A549 (cell line): Measurements from ENCODE around the gene SCN2B. TPM values are rescaled to one million over a fixed set of nuclear protein-coding genes. Genes with fewer than 3 reads are reported as not detected.

ENCODE experiments used
- ATAC-seq, 2 experiments: fragments of 200-7000 bp in 1 of 2; fragments of >200 bp in 1 of 2; cut with Nextera tagmentation in 1 of 2; cut with Tn5 transposase in 1 of 2; 3 replicates each; pipeline versions ENCODE4 v1.8.0 to v1.9.1; 2018 to 2020; ENCODE audit warnings: mild to moderate bottlenecking in 1 of 2, moderate library complexity in 1 of 2
- CTCF ChIA-PET: fragments of 300-600 bp; sonication (Branson Sonifier 250); formaldehyde crosslinking; extraction: SDS; loops from one replicate; lab custom pipeline; 2021; ENCODE audit warnings: antibody characterized with exemption, inconsistent platforms; lab: Yijun Ruan, JAX
- POLR2A ChIA-PET: fragments of 350-600 bp; formaldehyde crosslinking; extraction: SDS; loops from one replicate; lab custom pipeline; 2021; ENCODE audit warnings: antibody characterized with exemption, inconsistent platforms; lab: Yijun Ruan, JAX
- DNase-seq, 2 experiments: peaks; one replicate each; pipeline versions ENCODE4 v3.0.0 to v3.0.0-alpha.2; 2011 to 2016; ENCODE audit warnings: low read depth in 1 of 2, low spot score in 1 of 2
- FAIRE-seq: peaks from 2 replicates; lab custom pipeline; 2011; peaks lifted over from hg19 to GRCh38; lab: Jason Lieb, UNC
- H3K27ac ChIP-seq, 2 experiments: fragments of >200 bp; sonication (Bioruptor Twin); formaldehyde crosslinking; 3 replicates each; pipeline ENCODE4 v1.5.1; 2016 to 2017
- H3K4me1 ChIP-seq: fragments of >200 bp; sonication (Bioruptor Twin); formaldehyde crosslinking; 3 replicates; pipeline ENCODE4 v1.6.1; 2016
- H3K4me2 ChIP-seq: fragments of >200 bp; sonication (Bioruptor Twin); formaldehyde crosslinking; 3 replicates; pipeline ENCODE4 v1.6.1; 2016
- H3K4me3 ChIP-seq: fragments of >200 bp; sonication (Bioruptor Twin); formaldehyde crosslinking; 3 replicates; pipeline ENCODE4 v1.5.1; 2016
- H3K9me3 ChIP-seq: fragments of >200 bp; sonication (Bioruptor Twin); formaldehyde crosslinking; 3 replicates; pipeline ENCODE4 v1.6.1; 2016
- CBX2 ChIP-seq: fragments of 200-600 bp; sonication (generic); IDR thresholded peaks from 2 replicates; pipeline ENCODE4 v1.6.1; 2016; ENCODE audit warnings: low read depth, mild to moderate bottlenecking, borderline replicate concordance
- CBX8 ChIP-seq: fragments of 200-600 bp; sonication (generic); IDR thresholded peaks from 2 replicates; pipeline ENCODE4 v1.6.1; 2016
- CEBPB ChIP-seq, 2 experiments: fragments of >200 bp in 1 of 2; sonication (Bioruptor Twin) in 1 of 2; formaldehyde crosslinking in 1 of 2; IDR thresholded peaks; 2 replicates each; pipeline ENCODE4 v1.6.1; 2012 to 2016
- CHD2 ChIP-seq: fragments of 150-350 bp; IDR thresholded peaks from 2 replicates; pipeline ENCODE4 v1.6.1; 2014; ENCODE audit warnings: low read length; ENCODE audit not compliant: partially characterized antibody
- CHD4 ChIP-seq: fragments of 200-600 bp; sonication (generic); IDR thresholded peaks from 2 replicates; pipeline ENCODE4 v1.6.1; 2016; ENCODE audit warnings: antibody characterized with exemption, mild to moderate bottlenecking, borderline replicate concordance
- EHMT2 ChIP-seq: fragments of 200-600 bp; sonication (generic); IDR thresholded peaks from 2 replicates; pipeline ENCODE4 v1.6.1; 2016; ENCODE audit warnings: antibody characterized with exemption, low read depth, mild to moderate bottlenecking, moderate library complexity
- GATA3 ChIP-seq: IDR thresholded peaks from 2 replicates; pipeline ENCODE4 v1.6.1; 2012; ENCODE audit warnings: borderline replicate concordance
- HDAC2 ChIP-seq: fragments of 200-600 bp; sonication (generic); IDR thresholded peaks from 2 replicates; pipeline ENCODE4 v1.6.1; 2016
- HOXB13 ChIP-seq: fragments of 250-450 bp; sonication (Bioruptor Pico); IDR thresholded peaks from 2 replicates; pipeline ENCODE4 v1.5.0; 2020; ENCODE audit warnings: low read depth, mild to moderate bottlenecking, moderate library complexity
- HOXB5 ChIP-seq: fragments of 250-450 bp; sonication (Bioruptor Pico); IDR thresholded peaks from 2 replicates; pipeline ENCODE4 v1.5.0; 2020; ENCODE audit warnings: mild to moderate bottlenecking, moderate library complexity
- JUN ChIP-seq, 2 experiments: fragments of >200 bp; sonication (Bioruptor Twin); formaldehyde crosslinking; IDR thresholded peaks; 2 replicates in 1 of 2; 3 replicates in 1 of 2; pipeline ENCODE4 v1.6.1; 2016 to 2017
- MAFK ChIP-seq: fragments of 450-650 bp; IDR thresholded peaks from 2 replicates; pipeline ENCODE4 v1.6.1; 2014; ENCODE audit not compliant: partially characterized antibody
- NPAS2 ChIP-seq: fragments of 250-450 bp; sonication (Bioruptor Pico); IDR thresholded peaks from 2 replicates; pipeline ENCODE4 v1.8.0; 2022; ENCODE audit warnings: mild to moderate bottlenecking, moderate library complexity, borderline replicate concordance
- PHF8 ChIP-seq: fragments of 200-600 bp; sonication (generic); IDR thresholded peaks from 2 replicates; pipeline ENCODE4 v1.6.1; 2016; ENCODE audit warnings: low read depth, mild to moderate bottlenecking, antibody characterized with exemption, moderate library complexity, borderline replicate concordance
- POLR2A ChIP-seq: IDR thresholded peaks from 2 replicates; pipeline ENCODE4 v1.6.1; 2012; ENCODE audit warnings: mild to moderate bottlenecking, low read length
- RARB ChIP-seq: fragments of 250-450 bp; sonication (Bioruptor Pico); IDR thresholded peaks from 2 replicates; pipeline ENCODE4 v1.8.0; 2021; ENCODE audit warnings: mild to moderate bottlenecking, moderate library complexity
- RNF2 ChIP-seq: fragments of 200-600 bp; sonication (generic); IDR thresholded peaks from 2 replicates; pipeline ENCODE4 v1.6.1; 2016; ENCODE audit warnings: low read depth, mild to moderate bottlenecking, antibody characterized with exemption, moderate library complexity, borderline replicate concordance
- TFCP2L1 ChIP-seq: fragments of 250-450 bp; sonication (Bioruptor Pico); IDR thresholded peaks from 2 replicates; pipeline ENCODE4 v1.5.0; 2021; ENCODE audit warnings: mild to moderate bottlenecking
- ZSCAN20 ChIP-seq: fragments of 250-450 bp; sonication (Bioruptor Pico); IDR thresholded peaks from 2 replicates; pipeline ENCODE4 v1.8.0; 2022; ENCODE audit warnings: mild to moderate bottlenecking, moderate library complexity
- WGBS: methylation state at CpG from one replicate; pipeline ENCODE4 v1.1.6; 2017; ENCODE audit errors: missing lambda C conversion rate; 5-methylcytosine and 5-hydroxymethylcytosine counted together
- polyA plus RNA-seq, 4 experiments: library from polyadenylated mRNA; depleted of rRNA in 3 of 4; stranded (reverse); fragments of >200 nt; fragmentation: RNase III in 1 of 4; extraction: RNeasy Plus Mini Kit Qiagen cat#74134 plus additional on column Dnase treatment in 1 of 4; gene quantifications; 2 replicates in 3 of 4; 3 replicates in 1 of 4; pipeline ENCODE4 v1.2.3, GENCODE V29; 2011 to 2017
- TF ChIP-seq, protein P1 (sequence below): fragments of 450-650 bp; IDR thresholded peaks from 2 replicates; pipeline ENCODE4 v1.6.1; 2014; ENCODE audit warnings: antibody characterized with exemption
- TF ChIP-seq, protein P2 (sequence below): fragments of 150-350 bp; IDR thresholded peaks from 2 replicates; pipeline ENCODE4 v1.6.1; 2014; ENCODE audit warnings: low read depth, mild to moderate bottlenecking, low read length
- TF ChIP-seq, protein P3 (sequence below): fragments of >200 bp; sonication (Bioruptor Twin); formaldehyde crosslinking; IDR thresholded peaks from 3 replicates; pipeline ENCODE4 v1.6.1; 2016

SCN2B gene
- polyA plus RNA-seq, 2 of the 4 experiments (the other 2 are of a cell fraction) = not detected

DNA sequence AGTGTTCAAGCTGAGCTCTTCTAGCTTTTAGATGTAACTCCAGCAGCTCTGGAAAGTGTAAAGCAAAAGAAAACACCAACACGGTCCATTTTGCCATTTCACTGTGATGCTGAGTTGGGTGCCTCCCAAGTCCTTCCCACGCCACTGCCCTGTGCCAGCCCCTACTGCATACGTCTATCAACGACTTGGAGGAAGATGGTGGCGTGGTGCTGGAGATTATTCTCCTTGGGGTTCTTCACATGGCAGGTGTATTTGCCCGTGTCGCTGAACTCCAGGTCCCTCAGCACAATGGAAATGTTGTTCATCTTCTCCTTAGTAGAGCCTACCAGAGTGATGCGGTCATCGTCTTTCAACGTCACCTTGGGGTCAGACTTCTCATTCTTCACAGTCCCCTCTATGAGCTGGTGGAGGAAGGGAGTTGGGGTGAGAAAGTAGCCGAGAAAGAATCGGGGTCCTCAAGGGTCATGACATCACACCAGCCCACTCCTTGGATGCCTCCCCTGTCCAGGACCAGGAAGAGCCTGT, 32.7 kb downstream of the SCN2B start:
- ChIA-PET POLR2A (no interaction called here), CTCF (interaction anchor here (0.8 to 14.9 kb wide), 10 partner anchors 9 to 425 kb away, joined by 3 to 165 read pairs (median 5); partner anchors contain the start of gene SMIM35)
- H3K4me3 ChIP-seq = no peak overlapping the region
- H3K4me2 ChIP-seq = no peak overlapping the region
- H3K4me1 ChIP-seq = no peaks in the 10 kb centered on the region
- no peak overlapping the region for H3K27ac ChIP-seq
- DNase-seq (no peak), ATAC-seq (no peak), FAIRE-seq (no peak)
- H3K9me3 ChIP-seq = no peaks in the 10 kb centered on the region
- 22% methylated on average over 12 of the region's 12 CpGs for WGBS
- TF ChIP-seq HDAC2 (no peak), GATA3 (no peak), CHD4 (no peak), RNF2 (no peak), JUN (IDR thresholded peaks at IDR 0.05) (no peak), HOXB13 (no peak), CBX8 (no peak), CBX2 (no peak)
- TF ChIP-seq, protein P1, sequence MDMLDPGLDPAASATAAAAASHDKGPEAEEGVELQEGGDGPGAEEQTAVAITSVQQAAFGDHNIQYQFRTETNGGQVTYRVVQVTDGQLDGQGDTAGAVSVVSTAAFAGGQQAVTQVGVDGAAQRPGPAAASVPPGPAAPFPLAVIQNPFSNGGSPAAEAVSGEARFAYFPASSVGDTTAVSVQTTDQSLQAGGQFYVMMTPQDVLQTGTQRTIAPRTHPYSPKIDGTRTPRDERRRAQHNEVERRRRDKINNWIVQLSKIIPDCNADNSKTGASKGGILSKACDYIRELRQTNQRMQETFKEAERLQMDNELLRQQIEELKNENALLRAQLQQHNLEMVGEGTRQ = no peak

DNA sequence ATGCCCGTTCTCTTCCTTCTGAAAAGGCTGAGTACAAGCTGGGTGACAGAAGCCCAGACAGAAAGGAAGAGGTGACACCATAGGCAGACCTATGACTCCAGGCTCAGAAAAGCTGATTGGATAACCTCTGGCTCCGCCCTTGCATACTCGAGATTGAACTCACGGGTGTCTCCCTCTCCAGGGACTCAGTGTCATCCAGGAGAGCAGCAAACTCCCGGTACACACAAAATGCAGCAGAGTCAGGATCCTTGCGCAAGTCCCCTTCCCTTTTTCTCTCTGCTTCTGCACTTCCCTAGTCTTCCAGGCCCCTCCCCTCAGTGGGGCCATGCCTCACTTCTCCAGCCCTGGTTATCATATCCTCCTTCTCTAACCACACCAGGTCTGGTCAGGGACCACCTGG, 33.6 kb downstream of the SCN2B start:
- H3K4me1 ChIP-seq = no peaks in the 10 kb centered on the region
- DNase-seq = no peak
- TF ChIP-seq, protein P2, sequence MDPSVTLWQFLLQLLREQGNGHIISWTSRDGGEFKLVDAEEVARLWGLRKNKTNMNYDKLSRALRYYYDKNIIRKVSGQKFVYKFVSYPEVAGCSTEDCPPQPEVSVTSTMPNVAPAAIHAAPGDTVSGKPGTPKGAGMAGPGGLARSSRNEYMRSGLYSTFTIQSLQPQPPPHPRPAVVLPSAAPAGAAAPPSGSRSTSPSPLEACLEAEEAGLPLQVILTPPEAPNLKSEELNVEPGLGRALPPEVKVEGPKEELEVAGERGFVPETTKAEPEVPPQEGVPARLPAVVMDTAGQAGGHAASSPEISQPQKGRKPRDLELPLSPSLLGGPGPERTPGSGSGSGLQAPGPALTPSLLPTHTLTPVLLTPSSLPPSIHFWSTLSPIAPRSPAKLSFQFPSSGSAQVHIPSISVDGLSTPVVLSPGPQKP = no peak
- TF ChIP-seq PHF8 (no peak), TFCP2L1 (CRISPR knock-in tag) (no peak), CHD2 (no peak), MAFK (no peak), HOXB5 (CRISPR knock-in tag) (no peak), RARB (CRISPR knock-in tag) (no peak), ZSCAN20 (CRISPR knock-in tag) (no peak), EHMT2 (no peak), NPAS2 (no peak), POLR2A (no peak), HDAC2 (no peak), CEBPB (IDR thresholded peaks at IDR 0.05) (no peak)
- WGBS = 22% methylated on average over 6 of the region's 6 CpGs
- no peak for FAIRE-seq
- no peaks in the 10 kb centered on the region for H3K9me3 ChIP-seq
- no peak for ATAC-seq
- no peak overlapping the region for H3K4me3 ChIP-seq
- ChIA-PET CTCF (interaction anchor here (1.3 to 14.9 kb wide), 5 partner anchors 13 to 210 kb away, joined by 3 to 165 read pairs (median 5); no protein-coding TSS in a partner anchor), POLR2A (no interaction called here)
- no peak overlapping the region for H3K4me2 ChIP-seq
- no peak overlapping the region for H3K27ac ChIP-seq

DNA sequence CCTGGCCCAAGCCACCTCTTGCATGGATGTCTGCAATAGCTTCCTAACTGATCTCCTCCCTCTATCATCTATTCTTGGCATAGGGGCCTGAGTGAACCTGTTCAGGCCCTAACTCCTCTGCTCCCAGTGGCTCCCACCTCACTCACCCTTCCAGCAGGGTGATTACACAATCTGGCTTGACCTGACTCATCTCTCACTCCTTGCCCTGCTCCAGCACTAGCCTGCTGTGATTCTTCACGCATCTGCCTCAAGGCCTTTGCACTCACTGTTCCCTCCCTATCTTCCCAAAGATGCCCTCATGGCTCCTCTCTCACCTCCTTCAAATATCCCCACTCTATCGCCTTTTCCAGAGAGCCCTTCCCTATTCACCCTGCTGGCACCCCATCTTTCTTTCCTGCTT, 34.4 kb downstream of the SCN2B start:
- WGBS = 18% methylated on average over 2 of the region's 2 CpGs
- FAIRE-seq = no peak
- DNase-seq = peak in 1 of 2 experiments; percentile 6
- H3K27ac ChIP-seq = no peak overlapping the region
- ChIA-PET POLR2A (no interaction called here), CTCF (interaction anchor here (1.4 to 14.9 kb wide), 2 partner anchors 26 to 56 kb away, joined by 5 to 165 read pairs; no protein-coding TSS in a partner anchor)
- peak in 1 of 2 experiments; percentile 44; a peak in 1 of 6 replicates for ATAC-seq
- no peak overlapping the region for H3K4me3 ChIP-seq
- H3K4me1 ChIP-seq = no peaks in the 10 kb centered on the region
- no peaks in the 10 kb centered on the region for H3K9me3 ChIP-seq
- no peak overlapping the region for H3K4me2 ChIP-seq
- TF ChIP-seq CEBPB (IDR thresholded peaks at IDR 0.05) = peak; percentile 12 to 65; a peak in 3 of 4 replicates
- TF ChIP-seq, protein P3, sequence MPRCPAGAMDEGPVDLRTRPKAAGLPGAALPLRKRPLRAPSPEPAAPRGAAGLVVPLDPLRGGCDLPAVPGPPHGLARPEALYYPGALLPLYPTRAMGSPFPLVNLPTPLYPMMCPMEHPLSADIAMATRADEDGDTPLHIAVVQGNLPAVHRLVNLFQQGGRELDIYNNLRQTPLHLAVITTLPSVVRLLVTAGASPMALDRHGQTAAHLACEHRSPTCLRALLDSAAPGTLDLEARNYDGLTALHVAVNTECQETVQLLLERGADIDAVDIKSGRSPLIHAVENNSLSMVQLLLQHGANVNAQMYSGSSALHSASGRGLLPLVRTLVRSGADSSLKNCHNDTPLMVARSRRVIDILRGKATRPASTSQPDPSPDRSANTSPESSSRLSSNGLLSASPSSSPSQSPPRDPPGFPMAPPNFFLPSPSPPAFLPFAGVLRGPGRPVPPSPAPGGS = no peak
